Fibroblast of mammary gland (primary cell): ENCODE measurements around the gene SWSAP1.
"Not testable (repeated sequence)": the region's sequence is repeated elsewhere in the genome, so short reads cannot be mapped to it uniquely, and the experiment has no call there.

Experiments
- DNase-seq: peaks from one replicate; pipeline ENCODE4 v3.0.0-alpha.2; 2010; ENCODE audit warnings: low read depth
- H3K4me3 ChIP-seq: 2 replicates; pipeline ENCODE4 v1.5.1; 2011; ENCODE audit warnings: low read depth, mild to moderate bottlenecking, low read length, moderate library complexity; ENCODE audit not compliant: control insufficient read depth
- CTCF ChIP-seq: conservative IDR thresholded peaks from 2 replicates; pipeline ENCODE4 v1.5.1; 2011; ENCODE audit warnings: low read depth, low read length, inconsistent platforms; ENCODE audit not compliant: control insufficient read depth, insufficient read depth

The SWSAP1 gene

GRCh38 chr19:11345122-11345803 lies 29.2 kb upstream of the SWSAP1 start:
- TF ChIP-seq CTCF = no peak
- no peak for DNase-seq
- H3K4me3 ChIP-seq = peak overlapping the region; percentile 82

- TF ChIP-seq CTCF = no peak
Observed at GRCh38 chr19:11346104-11346940, 28.1 kb upstream of the SWSAP1 start, which contains the start of the genes CCDC159 and TMEM205. Gene CCDC159, plus strand, starts transcription at chr19:11346519. Its CDS starts 88 bp downstream, at chr19:11346607. Gene TMEM205, minus strand, starts transcription at chr19:11346268. Its CDS starts 649 bp downstream, at chr19:11345619.

GRCh38 chr19:11347546-11348039 lies 26.9 kb upstream of the SWSAP1 start:
- no peak for DNase-seq
- no peak for TF ChIP-seq CTCF
- no peak overlapping the region for H3K4me3 ChIP-seq

More at GRCh38 chr19:11346104-11346940, 28.1 kb upstream of the SWSAP1 start, which contains the start of the genes CCDC159 and TMEM205:
- H3K4me3 ChIP-seq = peak within 1 kb of the TSS; percentile 82
- DNase-seq = peak; percentile 99

- no peak overlapping the region for H3K4me3 ChIP-seq
- no peak for DNase-seq
- no peak for TF ChIP-seq CTCF
Observed at GRCh38 chr19:11349171-11349570, 25.3 kb upstream of the SWSAP1 start.

GRCh38 chr19:11354102-11354501 lies 20.4 kb upstream of the SWSAP1 start:
- not testable (repeated sequence) for DNase-seq, H3K4me3 ChIP-seq

GRCh38 chr19:11355160-11356073 lies 19.0 kb upstream of the SWSAP1 start, which contains the start of gene PLPPR2:
Gene PLPPR2, plus strand, starts transcription at chr19:11355432. Its CDS starts 2,242 bp downstream, at chr19:11357674.
- no peak for TF ChIP-seq CTCF
- peak within 1 kb of the TSS; percentile 66 for H3K4me3 ChIP-seq

More at GRCh38 chr19:11355160-11356073, 19.0 kb upstream of the SWSAP1 start, which contains the start of gene PLPPR2:
- DNase-seq = peak; percentile 78
